Breast epithelium (tissue), 3 donors: ENCODE results near the gene BBS12.

Source experiments
- POLR2A ChIP-seq: fragments of 450-650 bp; IDR thresholded peaks from one replicate; pipeline ENCODE4 v1.6.1; 2016; ENCODE audit warnings: antibody characterized with exemption, mild to moderate bottlenecking, moderate library complexity
- POLR2AphosphoS5 ChIP-seq, 3 donors: sonication (generic); formaldehyde crosslinking; IDR thresholded peaks; one replicate each; pipeline ENCODE4 v1.6.1; 2017; ENCODE audit warnings: antibody characterized with exemption in 3 of 3
- TF ChIP-seq, protein P1 (sequence below), 3 donors: fragments of 450-650 bp; IDR thresholded peaks; one replicate each; pipeline ENCODE4 v1.5.1; 2016 to 2017; ENCODE audit warnings: antibody characterized with exemption in 3 of 3, mild to moderate bottlenecking in 3 of 3, moderate library complexity in 3 of 3

DNA sequence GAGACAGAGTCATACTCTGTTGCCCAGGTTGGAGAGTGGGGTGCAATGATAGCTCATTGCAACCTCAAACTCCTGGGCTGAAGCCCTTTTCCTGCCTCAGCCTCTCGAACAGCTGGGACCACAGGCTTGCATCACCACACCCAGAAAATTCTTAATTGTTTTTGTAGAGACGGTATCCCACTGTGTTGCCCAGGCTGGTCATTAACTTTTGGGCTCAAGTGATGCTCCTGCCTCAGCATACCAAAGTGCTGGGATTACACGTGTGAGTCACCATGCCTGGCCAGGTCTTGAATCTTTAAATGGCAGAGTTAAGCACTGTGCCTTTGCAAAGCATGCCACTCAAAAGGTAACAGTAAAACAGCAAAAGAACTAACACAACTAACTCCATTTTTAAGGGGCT is 28.6 kb upstream of the BBS12 start:
- TF ChIP-seq, protein P1, sequence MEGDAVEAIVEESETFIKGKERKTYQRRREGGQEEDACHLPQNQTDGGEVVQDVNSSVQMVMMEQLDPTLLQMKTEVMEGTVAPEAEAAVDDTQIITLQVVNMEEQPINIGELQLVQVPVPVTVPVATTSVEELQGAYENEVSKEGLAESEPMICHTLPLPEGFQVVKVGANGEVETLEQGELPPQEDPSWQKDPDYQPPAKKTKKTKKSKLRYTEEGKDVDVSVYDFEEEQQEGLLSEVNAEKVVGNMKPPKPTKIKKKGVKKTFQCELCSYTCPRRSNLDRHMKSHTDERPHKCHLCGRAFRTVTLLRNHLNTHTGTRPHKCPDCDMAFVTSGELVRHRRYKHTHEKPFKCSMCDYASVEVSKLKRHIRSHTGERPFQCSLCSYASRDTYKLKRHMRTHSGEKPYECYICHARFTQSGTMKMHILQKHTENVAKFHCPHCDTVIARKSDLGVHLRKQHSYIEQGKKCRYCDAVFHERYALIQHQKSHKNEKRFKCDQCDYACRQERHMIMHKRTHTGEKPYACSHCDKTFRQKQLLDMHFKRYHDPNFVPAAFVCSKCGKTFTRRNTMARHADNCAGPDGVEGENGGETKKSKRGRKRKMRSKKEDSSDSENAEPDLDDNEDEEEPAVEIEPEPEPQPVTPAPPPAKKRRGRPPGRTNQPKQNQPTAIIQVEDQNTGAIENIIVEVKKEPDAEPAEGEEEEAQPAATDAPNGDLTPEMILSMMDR (IDR thresholded peaks at IDR 0.05) = no peak
- TF ChIP-seq POLR2A = no peak
- TF ChIP-seq POLR2AphosphoS5 (IDR thresholded peaks at IDR 0.05) = no peak
